NCI-H128 (cell line): ENCODE data around the gene KIT.

Source experiments
- DNase-seq: peaks from one replicate; lab custom pipeline; 2025; ENCODE audit not compliant: unreplicated experiment; lab: John Stamatoyannopoulos, UW

Gene KIT

DNA sequence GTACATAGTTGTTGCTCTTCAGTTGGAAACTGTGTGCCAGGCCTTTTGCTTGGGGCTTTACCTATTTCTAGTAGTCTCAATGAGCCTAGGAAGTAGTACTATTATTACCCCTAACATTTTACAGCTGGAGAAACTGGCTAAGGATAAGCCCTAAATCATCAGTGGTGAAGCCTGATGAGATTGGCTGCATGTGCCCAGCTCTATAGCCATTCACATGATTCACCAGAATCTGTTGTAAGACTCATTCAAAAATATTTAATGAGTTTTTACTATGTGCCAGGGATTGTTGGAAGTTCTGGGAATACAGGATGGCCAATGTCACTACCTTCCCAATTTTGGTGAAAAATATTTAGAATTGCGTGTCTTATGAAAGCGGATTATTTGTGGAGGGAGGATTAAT is 2.8 kb downstream of the KIT start:
- DNase-seq: no peak

DNA sequence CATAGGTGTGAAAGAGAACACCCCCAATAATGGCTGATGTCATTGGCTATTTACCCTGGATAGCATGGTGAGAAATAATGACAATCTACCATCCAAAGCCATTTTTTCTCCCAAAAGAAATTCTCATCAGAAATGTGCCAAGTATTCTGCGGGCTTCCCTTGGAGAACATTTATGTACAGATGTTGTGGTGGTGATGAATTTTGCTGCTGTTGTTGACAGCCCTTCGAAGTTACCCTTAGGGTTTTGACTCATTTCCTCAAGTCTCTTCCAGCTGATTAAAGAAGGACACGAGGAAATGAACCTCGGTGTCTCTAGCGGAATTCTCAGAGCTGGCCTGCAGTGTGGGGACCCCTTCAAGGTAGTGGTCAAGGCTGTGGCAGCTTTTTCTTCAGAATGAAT is 3.4 kb downstream of the KIT start:
- no peak for DNase-seq

DNA sequence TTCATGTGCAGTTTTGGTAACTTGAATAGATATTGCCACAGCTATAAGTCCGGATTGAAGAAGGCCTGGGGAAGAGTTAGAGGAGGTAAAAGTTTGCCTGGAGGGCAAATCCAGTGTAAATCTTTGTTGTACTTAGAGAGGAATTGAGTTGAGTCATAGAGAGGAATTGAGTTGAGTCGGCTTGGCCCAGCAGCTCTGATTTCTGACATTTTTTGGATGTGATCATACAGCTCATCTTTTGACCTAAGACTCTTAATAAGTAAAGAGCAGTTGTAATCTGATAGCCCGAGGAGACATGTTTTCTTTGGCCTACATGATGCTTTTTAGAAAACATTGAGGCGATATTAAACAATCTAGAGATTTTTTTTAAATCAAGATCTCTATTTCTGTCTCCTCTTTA is 3.9 kb downstream of the KIT start:
- DNase-seq: no peak

DNA sequence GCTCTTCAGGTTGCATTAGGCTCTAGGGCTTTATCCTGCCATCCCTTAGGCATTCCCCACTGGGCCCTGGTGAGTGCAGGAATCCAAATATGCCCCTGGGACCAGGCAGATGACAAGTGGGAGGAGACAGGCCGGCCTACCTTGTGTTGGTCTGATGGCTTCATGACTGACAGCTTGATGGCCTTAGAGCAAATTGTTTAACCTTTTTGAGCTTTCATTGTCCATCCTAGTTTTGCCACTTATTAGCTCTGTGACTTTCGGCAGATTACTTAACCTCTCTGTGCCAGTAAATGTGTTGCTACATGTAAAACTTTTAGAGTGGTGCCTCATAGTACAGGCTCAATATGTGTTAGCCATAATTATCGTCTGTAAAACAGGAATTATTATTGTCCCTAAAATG is 4.4 kb downstream of the KIT start:
- DNase-seq: no peak

DNA sequence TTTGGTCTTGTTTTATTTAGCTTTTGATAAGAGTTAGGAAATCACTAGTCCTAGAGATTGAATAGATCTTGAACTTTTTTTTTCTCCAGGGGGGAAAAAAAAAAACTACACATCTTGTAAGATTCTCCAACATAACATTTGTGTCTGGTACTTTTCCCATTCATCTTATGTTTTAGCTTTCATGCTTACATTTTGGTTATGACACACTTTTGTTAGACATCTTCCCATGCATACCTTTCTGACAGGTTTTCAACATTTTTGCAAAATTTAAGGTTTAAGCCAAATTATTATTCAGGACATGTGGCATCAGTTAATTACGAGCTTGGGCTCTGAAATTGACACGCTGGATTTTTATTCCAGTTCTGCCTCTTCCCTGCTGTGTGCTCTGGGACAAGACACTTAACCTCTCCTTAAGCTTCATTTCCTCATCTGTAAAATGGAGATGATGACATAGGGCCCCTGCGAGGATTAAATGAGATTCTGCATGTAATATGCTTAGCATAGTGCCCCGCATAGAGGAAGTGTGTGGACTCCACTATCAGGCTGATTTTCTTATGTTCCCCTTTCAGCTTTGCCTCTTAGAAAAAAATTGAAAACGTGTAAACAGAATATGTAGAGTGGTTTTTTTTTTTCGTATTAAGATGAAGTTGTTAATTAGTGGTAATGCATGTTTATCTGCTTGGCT is 5.3 kb downstream of the KIT start:
- no peak for DNase-seq

DNA sequence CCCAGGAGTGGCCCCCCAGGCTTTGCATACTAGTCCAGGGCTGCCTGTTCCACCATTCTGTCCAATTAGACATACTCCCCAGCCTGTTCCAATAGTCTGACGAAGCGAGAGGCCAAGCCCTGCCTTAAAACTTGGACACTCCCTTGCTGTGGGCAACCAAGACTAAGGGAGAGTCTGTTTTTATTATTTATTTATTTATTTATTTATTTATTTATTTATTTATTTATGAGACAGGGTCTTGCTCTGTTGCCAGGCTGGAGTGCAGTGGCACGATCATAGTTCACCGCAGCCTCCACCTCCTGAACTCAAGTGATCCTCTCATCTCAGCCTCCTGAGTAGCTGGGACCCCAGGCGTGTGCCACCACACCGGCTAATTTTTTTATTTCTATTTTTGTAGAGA is 6.6 kb downstream of the KIT start:
- no peak for DNase-seq

DNA sequence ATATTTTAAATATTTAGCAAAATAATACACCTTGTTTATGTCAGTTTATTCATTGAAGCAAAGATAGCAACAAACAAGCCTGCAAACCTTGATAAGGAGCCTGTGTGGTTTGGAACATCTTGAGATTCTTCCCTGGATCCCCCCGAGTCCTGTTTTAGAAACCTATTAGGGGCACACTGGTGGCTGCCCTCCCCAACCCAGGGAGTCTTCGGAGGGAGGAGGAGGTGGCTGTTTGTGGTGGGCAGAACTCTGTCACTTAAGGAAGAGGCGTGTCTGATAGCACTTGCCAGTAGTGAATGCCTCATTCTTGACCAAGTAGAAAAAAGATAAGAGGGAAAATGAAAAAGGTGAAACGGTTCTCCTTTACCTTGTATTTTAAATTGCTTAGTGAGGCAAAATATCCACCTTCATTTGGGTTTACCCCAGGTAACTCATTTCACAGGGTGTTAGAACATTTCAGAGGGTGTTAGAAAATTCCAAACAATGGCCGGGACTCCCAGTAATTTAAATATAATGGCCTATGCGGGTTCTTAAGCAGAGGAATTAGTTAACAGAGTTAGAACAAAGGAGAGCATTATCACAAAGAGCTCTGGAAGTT is 10.4 kb downstream of the KIT start:
- no peak for DNase-seq

DNA sequence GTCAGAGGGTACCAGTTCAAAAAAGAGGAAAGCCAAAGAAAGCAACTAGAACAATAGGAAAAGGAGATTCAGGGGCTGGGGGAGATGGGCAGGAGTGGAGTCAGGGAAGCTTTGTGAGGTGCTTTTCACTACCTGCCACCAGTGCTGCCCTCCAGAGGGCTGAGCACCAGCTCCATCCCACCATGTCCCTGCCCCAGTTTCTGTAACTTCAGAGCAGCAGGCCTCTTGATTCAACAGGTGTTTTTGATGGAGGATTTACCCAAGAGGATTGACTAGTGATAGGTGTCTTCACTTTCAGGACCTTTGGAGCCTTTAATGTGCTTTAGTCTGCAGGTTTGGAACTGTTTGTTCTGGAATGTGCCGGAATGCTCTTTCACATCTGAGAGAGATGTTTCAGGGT is 12.1 kb downstream of the KIT start:
- DNase-seq: no peak

DNA sequence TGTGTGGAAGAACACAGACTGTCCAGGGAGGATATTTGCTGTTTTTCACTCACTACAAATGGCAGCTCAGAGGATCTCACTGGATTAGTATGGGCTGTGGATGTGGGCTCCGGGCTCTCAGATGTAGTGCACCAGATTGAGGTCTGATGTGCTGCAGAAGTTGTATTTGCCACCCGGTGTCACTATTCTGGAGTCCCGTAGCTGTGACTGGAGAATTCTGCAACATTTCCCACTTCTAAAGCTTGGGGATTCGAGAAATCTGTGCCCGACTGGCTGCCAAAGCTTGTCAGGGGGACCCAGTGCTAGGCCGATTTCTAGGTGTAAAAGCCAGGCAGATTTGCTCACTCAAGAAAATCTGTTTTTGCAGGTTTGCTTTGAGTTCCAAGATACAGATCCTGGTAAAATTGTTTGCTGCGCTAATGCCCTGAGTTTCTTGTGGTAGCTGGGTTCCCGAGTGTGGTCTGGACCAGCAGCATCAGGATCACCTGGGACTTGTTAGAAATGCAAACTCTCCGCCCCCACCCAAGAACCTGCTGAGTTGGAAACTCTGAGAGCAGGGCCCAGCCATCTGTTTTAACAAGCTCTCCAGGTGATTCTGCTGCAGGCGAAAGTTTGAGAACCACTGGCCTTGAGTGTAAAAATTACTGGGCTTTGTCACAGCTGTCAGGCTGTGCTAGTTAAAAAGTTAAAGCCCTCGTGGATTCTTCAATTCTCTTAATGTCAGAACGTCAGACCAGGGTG is 18.1 kb downstream of the KIT start:
- DNase-seq: no peak

DNA sequence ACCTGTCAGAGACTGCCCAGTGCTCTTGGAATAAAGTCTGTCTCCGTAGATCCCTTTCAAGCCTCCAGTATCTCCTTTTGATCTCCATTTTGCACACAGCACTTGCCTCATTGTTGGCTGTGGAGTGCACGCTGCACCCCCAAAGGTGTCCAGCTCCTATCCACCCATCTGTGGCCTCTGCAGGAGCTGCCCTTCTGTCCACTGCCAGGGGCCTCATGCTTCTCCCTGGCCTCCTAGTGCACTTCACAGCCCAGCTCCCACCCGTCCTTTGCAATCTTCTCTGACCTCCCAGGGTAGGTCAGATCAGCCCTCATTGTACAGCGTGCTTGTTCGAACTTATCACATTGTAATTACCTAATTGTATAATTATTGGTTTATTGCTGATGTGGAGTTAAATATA is 18.9 kb downstream of the KIT start:
- DNase-seq: no peak

DNA sequence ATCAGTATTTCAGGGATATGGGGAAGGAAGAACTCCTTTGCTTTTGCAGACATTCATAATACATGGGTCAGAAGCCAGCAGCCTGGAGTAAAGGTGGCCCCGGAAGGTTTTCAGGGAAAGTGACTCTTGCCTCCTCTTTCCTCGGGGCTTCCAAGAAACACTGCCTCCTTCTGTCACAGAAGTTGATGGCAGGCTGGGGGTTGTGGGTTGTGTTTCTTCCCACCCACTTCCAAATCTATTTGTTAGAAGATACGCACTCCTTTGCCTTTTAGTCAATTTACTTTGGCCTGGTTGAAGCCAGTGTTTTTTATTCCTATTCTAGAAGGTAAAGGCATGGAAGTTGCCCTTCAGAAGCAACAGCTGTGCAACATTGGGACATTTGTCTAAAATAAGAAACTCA is 19.7 kb downstream of the KIT start:
- DNase-seq: no peak

DNA sequence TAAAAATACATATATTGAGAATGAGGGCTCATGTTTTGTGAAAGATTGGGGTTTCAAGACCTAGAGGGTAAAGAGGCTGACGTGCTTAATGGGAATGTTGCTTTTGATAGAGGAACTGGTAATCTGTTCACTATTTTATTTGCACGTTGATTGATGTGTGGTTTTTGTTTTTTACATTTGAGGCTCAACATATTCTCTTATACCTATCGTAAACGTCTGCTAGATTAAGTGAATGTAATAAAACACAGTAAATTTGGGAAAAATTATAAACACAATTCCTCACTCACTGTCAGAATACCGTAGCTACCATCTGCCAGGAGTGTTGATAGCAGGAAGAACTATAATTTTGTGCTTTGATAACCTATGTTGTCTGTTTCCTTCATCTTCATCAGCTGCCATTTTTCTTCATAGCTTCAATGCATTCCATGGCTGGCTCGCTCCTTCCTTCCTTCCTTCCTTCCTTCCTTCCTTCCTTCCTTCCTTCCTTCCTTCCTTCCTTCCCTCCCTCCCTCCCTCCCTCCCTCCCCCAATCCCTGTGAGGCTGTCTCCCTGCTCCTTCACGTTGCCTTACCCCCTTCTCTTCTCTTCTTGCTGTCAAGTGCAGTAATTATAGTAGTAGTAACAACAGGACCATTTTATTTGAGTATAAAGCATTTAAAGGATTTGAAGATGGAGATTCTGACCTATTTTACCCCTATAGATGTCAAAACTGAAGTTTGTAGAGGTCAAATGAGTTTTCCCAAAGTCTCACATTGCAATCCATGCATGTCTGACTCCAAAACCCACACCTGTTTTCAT is 20.3 kb downstream of the KIT start:
- no peak for DNase-seq

DNA sequence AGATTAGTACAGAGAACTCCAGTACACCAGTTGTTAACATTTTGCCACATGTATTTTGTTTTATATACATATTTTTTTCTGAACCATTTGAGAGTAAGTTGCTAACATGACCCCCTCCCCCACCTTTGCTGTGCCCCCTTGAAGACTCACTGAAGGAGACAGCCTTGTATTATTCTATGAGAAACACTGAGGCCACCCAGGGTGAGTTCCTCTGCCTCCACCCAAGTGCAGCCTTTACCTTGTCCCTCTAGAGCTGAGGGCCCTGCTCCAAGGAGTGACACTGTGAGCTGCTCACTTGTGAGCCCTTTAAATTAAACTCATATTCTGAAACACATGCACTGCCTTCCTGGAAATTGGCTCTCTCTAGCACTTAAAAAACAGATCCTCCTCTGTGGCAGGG is 21.1 kb downstream of the KIT start:
- DNase-seq: no peak

DNA sequence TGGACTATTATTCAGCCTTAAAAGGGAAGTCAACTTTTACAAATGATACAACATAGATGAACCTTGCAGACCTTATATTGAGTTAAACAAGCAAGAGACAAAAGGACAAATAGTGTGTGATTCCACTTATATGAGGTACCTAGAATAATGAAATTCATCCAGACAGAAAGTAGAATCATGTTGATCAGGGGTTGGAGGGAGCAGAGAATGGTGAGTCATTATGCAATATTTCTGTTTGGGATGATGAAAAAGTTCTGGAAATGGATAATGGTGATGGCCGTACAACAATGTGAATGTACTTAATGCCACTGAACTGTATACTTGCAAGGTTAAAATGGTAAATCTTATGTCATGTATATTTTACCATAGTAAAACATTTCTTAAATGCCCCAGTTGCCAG is 22.1 kb downstream of the KIT start:
- DNase-seq: no peak

DNA sequence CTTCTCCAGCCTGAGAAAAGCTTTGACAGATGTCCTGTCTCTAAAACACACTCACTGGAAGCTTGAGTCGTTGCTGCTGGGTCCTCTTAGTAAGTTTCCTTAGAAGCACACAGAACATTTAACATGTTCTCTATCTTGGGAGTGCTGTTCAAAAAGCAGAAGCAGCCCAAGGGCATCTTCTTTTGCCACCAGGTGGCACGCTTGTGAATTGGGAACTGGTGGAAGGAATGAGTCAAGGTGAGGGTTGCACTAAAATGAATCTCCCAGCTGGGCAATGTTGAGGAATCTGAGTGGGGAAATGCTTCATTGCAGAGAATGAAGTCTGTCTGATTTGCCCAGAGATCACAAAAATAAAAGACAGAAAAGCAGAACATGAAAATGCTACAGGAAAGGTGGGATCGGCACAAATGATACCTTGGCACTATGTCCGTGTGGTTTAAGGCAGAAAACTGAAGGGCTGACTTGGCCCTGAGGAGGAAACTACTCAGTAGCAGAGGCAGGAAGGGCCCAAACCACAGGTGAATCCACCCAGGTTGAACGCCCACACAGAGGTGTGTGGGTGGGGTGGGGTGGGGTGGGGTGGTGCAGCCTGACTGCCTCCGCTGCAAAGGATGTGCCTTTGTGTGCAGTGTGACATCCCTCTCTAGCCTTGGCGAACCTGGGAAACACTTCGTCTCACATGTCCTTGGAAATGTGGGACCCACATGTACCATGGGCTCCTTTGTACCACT is 26.0 kb downstream of the KIT start:
- no peak for DNase-seq

DNA sequence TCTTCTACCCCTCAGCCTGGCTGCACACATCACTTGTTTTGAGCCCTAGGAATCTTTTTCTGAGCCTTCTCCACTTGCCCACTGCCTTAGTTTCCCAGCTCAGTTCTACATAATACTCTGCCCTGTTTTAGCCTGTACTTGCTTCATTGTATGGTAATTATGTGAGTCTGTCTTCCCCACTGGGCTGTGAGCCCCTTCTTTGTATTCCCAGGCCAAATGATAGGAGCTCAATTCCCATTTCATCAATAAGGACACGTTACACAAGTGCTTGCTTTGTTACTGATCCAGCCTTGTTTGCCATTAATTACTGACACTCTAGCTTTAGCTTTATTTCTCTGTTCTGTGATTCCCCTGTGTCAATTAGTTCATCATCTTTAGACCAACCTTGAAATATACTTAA is 28.1 kb downstream of the KIT start:
- DNase-seq: no peak

DNA sequence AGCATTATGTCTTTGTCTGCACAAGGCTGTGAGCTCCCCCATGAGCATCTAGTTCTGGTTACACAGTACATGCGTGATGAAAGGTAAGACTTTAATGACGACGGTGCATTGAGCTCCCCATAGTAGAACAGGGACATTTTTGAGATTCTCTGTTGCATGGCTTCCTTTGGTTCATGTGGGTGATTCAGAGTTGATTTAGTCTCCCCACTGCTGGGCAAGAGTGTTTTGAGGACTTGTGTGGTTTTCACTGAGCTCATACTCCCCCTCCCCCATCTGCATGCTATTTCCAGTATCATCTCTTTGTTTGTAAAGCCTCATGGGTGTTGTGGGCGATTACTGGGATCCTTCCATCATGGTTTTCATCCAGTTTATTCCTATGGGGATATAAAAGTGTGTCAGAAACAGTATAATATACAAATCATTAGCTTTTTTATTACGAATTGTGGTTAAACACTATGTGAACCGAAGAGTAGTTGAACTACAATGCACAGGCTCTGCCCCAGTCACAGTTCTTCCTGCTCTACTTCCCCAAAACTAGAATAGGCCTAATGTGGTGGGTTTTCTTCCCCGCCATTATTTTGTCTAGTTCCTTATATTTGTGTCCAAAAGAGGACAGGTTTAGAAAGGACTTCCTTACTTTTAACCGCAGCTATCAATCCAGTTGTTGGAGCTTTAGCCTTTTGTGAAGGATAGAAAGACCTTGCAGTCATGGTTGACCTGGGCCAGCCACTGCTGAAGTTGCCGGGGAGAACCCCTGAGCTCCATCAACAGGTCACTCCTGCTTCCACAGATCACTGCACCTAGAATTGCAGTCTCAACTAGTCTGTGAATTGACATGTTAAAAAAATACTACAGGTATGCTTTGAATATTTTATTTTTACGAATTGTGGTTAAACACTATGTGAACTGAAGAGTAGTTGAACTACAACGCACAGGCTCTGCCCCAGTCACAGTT is 30.4 kb downstream of the KIT start:
- DNase-seq: no peak

DNA sequence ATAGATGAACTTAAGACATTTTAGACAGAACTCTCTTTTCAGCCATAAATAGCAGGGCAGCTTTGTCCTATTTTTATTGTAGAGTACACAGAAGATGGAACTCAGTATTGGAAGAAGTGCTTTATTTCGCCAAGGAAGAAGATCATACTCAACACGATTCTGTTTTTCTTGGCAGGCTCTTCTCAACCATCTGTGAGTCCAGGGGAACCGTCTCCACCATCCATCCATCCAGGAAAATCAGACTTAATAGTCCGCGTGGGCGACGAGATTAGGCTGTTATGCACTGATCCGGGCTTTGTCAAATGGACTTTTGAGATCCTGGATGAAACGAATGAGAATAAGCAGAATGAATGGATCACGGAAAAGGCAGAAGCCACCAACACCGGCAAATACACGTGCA is 37.6 kb downstream of the KIT start:
- no peak for DNase-seq

DNA sequence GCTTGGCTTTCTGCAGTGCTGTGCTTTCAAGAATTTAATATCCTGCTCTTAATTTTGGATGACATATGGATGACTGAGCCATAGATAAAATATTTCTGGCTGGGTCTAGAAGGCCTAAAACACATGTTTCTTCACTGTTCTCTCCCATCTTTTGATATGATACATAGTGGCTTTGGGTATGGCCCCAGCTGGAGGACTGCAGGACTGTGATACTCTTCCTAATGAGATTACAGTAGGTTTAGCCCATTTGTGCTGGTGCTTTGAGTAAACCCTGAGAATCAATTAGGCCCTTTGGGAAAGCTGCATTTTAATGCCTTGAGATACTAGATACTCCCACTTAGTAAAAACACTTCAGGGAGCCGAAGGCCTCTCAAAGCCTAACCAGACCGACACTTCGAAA is 38.0 kb downstream of the KIT start:
- no peak for DNase-seq

DNA sequence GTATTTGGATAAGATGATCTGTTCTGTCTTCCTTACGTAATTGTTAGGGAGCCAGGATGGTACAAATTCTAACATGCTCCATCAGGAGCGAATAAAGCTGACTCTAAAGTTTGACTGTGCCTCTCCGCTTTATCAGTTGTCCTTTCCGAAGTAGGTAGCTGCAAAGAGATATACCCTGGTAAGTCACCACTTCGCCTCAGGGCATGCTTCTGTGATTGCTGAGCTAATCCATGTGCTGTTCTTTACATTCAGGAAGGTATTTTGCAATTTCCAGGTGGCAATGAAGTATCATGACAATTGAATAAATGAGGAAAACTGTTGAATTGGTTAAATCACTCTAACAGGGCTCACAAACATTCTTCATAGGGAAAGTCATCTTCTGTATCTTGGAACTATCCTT is 38.9 kb downstream of the KIT start:
- no peak for DNase-seq
